Activated B cell treated with CpG ODN at 0.5 μM for 24 hours (primary cell): ENCODE data around the gene ATP6V1G3. TPM values are rescaled to one million over a fixed set of nuclear protein-coding genes. Genes with fewer than 3 reads are reported as not detected.

Source experiments
- ATAC-seq: fragments of 200-7000 bp; cut with Tn5 transposase; one replicate; pipeline ENCODE4 v1.10.0; 2021; ENCODE audit warnings: low read depth, mild to moderate bottlenecking, moderate library complexity
- CTCF ChIA-PET: fragments of 350-600 bp; sonication (Branson Sonifier 250); formaldehyde crosslinking; loops from one replicate; lab custom pipeline; 2021; ENCODE audit warnings: antibody characterized with exemption; lab: Charles Lee
- POLR2A ChIA-PET: fragments of 350-600 bp; sonication (Branson Sonifier 250); formaldehyde crosslinking; loops from one replicate; lab custom pipeline; 2021; ENCODE audit warnings: antibody characterized with exemption; lab: Charles Lee
- DNase-seq: peaks from one replicate; pipeline ENCODE4 v3.0.0; 2022
- H3K27ac Mint-ChIP-seq: one replicate; pipeline ENCODE4 v1.8.0; 2020; ENCODE audit warnings: mixed read lengths
- H3K27me3 Mint-ChIP-seq: one replicate; pipeline ENCODE4 v1.8.0; 2021; ENCODE audit warnings: mixed read lengths
- H3K36me3 Mint-ChIP-seq: one replicate; pipeline ENCODE4 v1.8.0; 2021; ENCODE audit warnings: low read depth, mixed read lengths
- H3K4me1 Mint-ChIP-seq: one replicate; pipeline ENCODE4 v1.8.0; 2021; ENCODE audit warnings: mixed read lengths
- H3K4me3 Mint-ChIP-seq: one replicate; pipeline ENCODE4 v1.8.0; 2020; ENCODE audit warnings: mild to moderate bottlenecking, mixed read lengths
- H3K9me3 Mint-ChIP-seq: one replicate; pipeline ENCODE4 v1.8.0; 2020; ENCODE audit warnings: mixed read lengths
- CTCF ChIP-seq: fragments of 200-600 bp; IDR thresholded peaks from one replicate; pipeline ENCODE4 v1.8.0; 2022; ENCODE audit warnings: antibody characterized with exemption, mild to moderate bottlenecking
- intact Hi-C: fragments of 100-400 bp; cut with micrococcal nuclease; formaldehyde crosslinking; loops from one replicate; pipeline ENCODE4 v1.15.1; 2024
- total RNA-seq: library from RNA; stranded (reverse); gene quantifications from 2 replicates; pipeline ENCODE4 v1.2.3, GENCODE V29; 2022

ATP6V1G3 gene
- total RNA-seq, 1 donor from 2014 or later: not detected

GRCh38 chr1:198552668-198553416 is 12.4 kb upstream of the ATP6V1G3 start:
- ATAC-seq (no peak), DNase-seq (no peak)
- POLR2A ChIA-PET: interaction anchor here (4.3 kb wide), 1 partner anchor 68 kb away, joined by 40 read pairs; no protein-coding TSS in a partner anchor
- Mint-ChIP-seq H3K4me3 (no peak overlapping the region), H3K27me3 (no peaks in the 10 kb centered on the region), H3K27ac (peak overlapping the region; percentile 89), H3K4me1 (peaks cover 82% of the 10 kb centered on the region), H3K9me3 (peaks cover 3% of the 10 kb centered on the region), H3K36me3 (no peaks in the 10 kb centered on the region)
- no peak for TF ChIP-seq CTCF
- CTCF ChIA-PET: no interaction called here
- intact Hi-C loops: loop anchor here (5.0 kb wide), 1 partner anchor 396 kb away; the partner anchor contains the start of gene NEK7

DNA sequence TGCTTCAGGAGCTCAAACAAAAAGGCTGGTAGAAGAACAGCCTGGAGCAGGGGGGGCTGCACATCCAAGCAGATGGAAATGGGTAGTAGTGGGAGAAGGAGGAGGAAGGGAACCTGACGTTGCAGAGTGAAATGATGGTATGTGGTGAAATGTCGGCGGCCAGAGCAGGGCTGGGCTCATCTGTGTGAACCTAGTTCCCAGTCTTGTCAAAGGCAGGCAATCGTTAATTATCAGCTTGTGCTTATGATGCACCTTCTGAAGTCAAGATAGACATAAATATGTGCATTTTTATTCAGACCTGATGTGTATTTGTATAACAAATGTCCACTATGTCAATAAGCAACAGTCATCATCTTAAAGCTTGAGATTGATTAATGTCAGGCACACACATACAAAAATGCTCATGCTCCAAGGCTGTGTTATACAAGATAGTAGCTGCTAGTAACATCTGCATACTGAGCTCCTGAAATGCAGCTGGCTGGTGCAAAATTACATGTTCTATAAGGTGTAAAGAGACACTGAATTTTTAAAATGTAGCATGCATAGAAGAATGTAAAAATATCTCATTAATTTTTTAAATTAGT is 10.6 kb upstream of the ATP6V1G3 start:
- ChIA-PET POLR2A (interaction anchor here (0.7 to 4.3 kb wide), 6 partner anchors 8 to 135 kb away, joined by 3 to 40 read pairs (median 6); no protein-coding TSS in a partner anchor), CTCF (interaction anchor here (0.6 to 1.3 kb wide), 2 partner anchors 18 to 24 kb away, joined by 3 to 4 read pairs; no protein-coding TSS in a partner anchor)
- Mint-ChIP-seq H3K9me3 (peaks cover 7% of the 10 kb centered on the region), H3K27ac (peak overlapping the region; percentile 89), H3K4me3 (no peak overlapping the region), H3K27me3 (no peaks in the 10 kb centered on the region), H3K36me3 (no peaks in the 10 kb centered on the region), H3K4me1 (peaks cover 67% of the 10 kb centered on the region)
- ATAC-seq: no peak
- no peak for TF ChIP-seq CTCF
- intact Hi-C loops: loop anchor here (1.0 to 5.0 kb wide), 4 partner anchors 31 to 394 kb away; partner anchors contain the start of genes NEK7 and PTPRC
- DNase-seq: no peak

DNA sequence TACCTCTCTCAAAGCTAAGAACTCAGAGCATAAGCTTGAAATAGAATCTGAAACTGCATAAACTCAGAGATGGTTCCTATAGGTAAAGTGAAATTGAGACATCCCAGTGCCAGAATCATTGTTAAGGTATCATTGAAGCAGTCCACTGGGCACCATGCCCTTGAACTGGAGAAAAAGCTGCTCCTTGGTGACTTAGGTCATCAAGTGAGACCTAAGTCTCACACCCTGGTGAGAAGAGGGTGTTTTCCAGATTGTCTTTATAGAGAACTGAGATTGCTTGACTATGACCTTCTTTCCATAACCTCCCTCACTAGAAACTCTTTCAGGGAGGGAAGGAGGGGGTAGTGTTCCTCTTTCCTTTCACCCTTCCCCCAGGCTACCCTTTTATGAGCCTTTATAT is 9.4 kb upstream of the ATP6V1G3 start:
- Mint-ChIP-seq H3K27me3 (no peaks in the 10 kb centered on the region), H3K27ac (peak overlapping the region; percentile 89), H3K4me1 (peaks cover 67% of the 10 kb centered on the region), H3K9me3 (peaks cover 7% of the 10 kb centered on the region), H3K36me3 (no peaks in the 10 kb centered on the region), H3K4me3 (peak overlapping the region; percentile 63)
- no peak for TF ChIP-seq CTCF
- POLR2A ChIA-PET: interaction anchor here (0.5 to 4.3 kb wide), 15 partner anchors 11 to 156 kb away, joined by 3 to 40 read pairs (median 5); no protein-coding TSS in a partner anchor
- ATAC-seq (peak; percentile 90), DNase-seq (no peak)
- CTCF ChIA-PET: interaction anchor here (0.7 to 1.3 kb wide), 2 partner anchors 14 to 26 kb away, joined by 3 read pairs; no protein-coding TSS in a partner anchor
- intact Hi-C loops: loop anchor here (1.0 to 5.0 kb wide), 5 partner anchors 11 to 393 kb away; partner anchors contain the start of genes NEK7 and PTPRC

GRCh38 chr1:198548890-198549289 is 8.4 kb upstream of the ATP6V1G3 start:
- ChIA-PET CTCF (interaction anchor here (1.3 kb wide), 1 partner anchor 13 kb away, joined by 3 read pairs; no protein-coding TSS in a partner anchor), POLR2A (interaction anchor here (1.1 to 4.3 kb wide), 5 partner anchors 27 to 122 kb away, joined by 3 to 40 read pairs (median 7); no protein-coding TSS in a partner anchor)
- TF ChIP-seq CTCF: no peak
- DNase-seq (no peak), ATAC-seq (no peak)
- intact Hi-C loops: loop anchor here (1.0 kb wide), 1 partner anchor 10 kb away; no protein-coding TSS in a partner anchor
- H3K4me1 Mint-ChIP-seq: peaks cover 65% of the 10 kb centered on the region
- no peaks in the 10 kb centered on the region for H3K27me3 Mint-ChIP-seq
- H3K9me3 Mint-ChIP-seq: peaks cover 7% of the 10 kb centered on the region
- no peaks in the 10 kb centered on the region for H3K36me3 Mint-ChIP-seq
- H3K27ac Mint-ChIP-seq: peak overlapping the region; percentile 89
- H3K4me3 Mint-ChIP-seq: no peak overlapping the region
